ENCODE data around the gene ANKRD33B.

The ANKRD33B gene

DNA sequence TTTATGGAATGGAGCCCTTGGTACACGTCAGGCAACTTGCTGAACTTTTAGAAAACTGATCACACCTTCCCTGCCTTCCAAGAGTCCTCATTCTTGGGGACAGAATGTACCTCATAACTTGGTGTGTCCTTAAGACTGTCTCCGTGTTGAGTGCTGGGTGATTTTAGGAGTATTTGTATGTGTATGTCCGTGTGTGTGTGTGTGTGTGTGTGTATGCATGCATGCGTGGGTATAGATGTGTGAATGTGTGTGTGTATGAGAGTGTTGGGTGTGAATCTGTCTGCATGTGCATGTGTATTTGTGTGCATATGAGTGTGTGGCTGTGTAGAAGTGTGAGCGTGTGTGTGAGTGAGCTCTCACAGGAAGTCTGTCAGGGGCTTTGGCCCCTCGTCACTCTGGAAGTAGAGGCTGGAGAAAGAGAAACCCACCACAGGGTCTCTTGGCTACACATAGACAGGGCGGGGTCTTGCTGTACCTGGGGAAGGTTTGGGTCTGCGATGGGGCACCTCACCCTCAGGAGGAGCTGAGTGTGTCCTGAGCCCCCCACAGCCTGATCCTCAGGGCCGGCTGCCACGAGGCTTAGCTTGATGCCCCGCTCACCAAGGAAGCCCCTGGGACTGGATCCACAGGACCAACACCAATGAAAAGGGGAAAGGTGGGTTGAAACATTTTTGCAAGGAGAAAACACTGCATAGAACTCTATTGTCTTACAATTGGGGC is 33.1 kb upstream of the ANKRD33B start:
- no peak for DNase-seq
- H3K27me3 Mint-ChIP-seq, result peaks cover 25% of the 10 kb centered on the region
- CTCF ChIA-PET, result no interaction called here
- H3K4me1 Mint-ChIP-seq, result peaks cover 2% of the 10 kb centered on the region
- no peak overlapping the region for H3K4me3 Mint-ChIP-seq
- H3K9me3 Mint-ChIP-seq, result no peaks in the 10 kb centered on the region
- H3K36me3 Mint-ChIP-seq, result no peaks in the 10 kb centered on the region
- H3K27ac Mint-ChIP-seq, result no peak overlapping the region

DNA sequence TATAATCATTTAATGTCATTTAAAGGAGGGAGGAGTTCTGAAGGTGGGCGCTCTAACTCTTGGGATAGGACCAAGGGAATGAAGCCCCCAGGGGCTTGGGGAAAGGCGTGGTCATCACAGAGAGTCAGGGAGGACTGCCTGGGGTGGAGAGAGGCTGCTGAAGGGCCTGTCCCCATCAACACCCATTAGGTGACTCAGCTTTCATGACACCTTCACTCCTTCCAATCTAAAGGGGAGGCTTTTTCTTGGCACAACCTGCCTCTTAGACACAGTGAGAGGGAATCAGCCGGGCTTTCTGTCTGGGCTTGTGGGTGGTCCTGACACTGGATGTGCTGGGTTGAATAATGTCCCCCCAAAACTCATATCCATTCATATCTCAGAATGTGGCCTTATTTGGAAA is 31.4 kb upstream of the ANKRD33B start:
- DNase-seq, result no peak
- CTCF ChIA-PET, result no interaction called here
- peaks cover 12% of the 10 kb centered on the region for H3K4me1 Mint-ChIP-seq
- no peaks in the 10 kb centered on the region for H3K36me3 Mint-ChIP-seq
- no peak overlapping the region for H3K4me3 Mint-ChIP-seq
- peaks cover 31% of the 10 kb centered on the region for H3K27me3 Mint-ChIP-seq
- no peaks in the 10 kb centered on the region for H3K9me3 Mint-ChIP-seq
- H3K27ac Mint-ChIP-seq, result no peak overlapping the region

DNA sequence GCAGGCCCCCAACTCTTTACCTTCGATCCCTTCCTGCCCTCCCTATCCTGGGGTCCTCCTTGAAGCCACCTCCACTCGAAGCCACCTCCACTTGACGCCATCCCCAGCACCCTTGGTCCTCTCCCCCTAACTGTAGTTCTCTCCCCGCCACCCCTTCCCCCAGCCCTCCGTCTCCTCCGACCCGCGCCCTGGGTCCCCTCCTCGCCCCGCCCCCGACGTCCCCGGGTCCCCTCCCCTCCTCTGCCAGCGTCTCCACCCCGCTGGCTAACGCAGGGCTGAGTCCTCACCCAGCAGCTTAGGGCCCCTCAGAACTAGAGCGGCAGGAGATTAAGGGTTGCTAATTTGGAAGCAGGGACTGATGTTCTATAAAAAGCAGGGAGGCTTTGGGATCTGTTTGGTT is 30.6 kb upstream of the ANKRD33B start:
- CTCF ChIA-PET, result no interaction called here
- DNase-seq, result no peak

DNA sequence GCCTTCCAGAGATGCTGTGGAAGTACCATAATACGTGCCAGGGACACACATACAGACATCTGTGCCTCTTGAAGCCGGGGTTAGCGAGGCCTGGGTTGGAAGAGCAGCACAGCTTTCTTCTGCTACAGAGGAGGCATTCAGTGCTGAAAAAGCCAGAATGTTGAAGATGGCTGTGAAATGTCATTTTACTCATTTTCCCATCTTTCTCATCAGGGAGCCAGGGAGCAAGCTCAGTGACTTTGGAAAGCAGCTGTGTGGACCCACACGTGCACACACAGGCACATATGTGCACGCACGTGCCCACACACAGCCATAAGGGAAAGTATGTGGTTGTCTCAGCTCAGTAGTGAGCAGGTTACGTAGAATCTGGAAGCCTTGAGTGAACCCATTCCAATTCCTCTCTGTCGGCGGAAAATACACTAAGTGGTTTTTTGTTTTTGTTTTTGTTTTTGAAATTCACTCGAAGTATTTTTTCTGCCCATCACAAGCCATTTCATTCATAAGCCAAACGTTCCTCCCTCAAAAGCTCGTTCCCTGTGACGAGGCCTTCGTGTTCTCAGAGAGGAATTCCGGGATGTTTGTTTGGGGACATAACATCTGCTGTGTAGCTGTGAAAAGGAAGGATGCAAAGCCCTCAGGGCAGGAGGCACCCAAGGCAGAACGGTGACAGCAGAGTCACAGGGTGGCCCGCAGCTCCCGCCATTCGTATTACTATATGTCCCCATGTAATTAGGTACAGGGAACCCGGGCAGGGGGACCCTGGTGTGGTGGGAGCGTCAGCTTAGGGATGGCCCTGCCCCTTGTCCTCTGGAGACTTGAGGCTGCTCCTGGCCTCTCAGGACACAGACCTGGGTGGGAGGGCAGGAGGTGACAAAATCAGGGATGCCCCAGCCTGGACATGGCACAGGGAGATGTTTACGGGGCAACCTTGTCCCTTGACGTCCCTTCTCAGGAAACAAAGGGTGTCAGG is 29.0 kb upstream of the ANKRD33B start:
- Mint-ChIP-seq H3K4me1 (peaks cover 12% of the 10 kb centered on the region), H3K27ac (no peak overlapping the region), H3K36me3 (no peaks in the 10 kb centered on the region), H3K4me3 (no peak overlapping the region), H3K9me3 (no peaks in the 10 kb centered on the region), H3K27me3 (peaks cover 54% of the 10 kb centered on the region)
- no peak for DNase-seq
- CTCF ChIA-PET, result no interaction called here

More for the DNA sequence above, 30.6 kb upstream of the ANKRD33B start:
- Mint-ChIP-seq H3K4me3 (no peak overlapping the region), H3K27me3 (peaks cover 39% of the 10 kb centered on the region), H3K9me3 (no peaks in the 10 kb centered on the region), H3K36me3 (no peaks in the 10 kb centered on the region), H3K27ac (no peak overlapping the region), H3K4me1 (peaks cover 12% of the 10 kb centered on the region)

DNA sequence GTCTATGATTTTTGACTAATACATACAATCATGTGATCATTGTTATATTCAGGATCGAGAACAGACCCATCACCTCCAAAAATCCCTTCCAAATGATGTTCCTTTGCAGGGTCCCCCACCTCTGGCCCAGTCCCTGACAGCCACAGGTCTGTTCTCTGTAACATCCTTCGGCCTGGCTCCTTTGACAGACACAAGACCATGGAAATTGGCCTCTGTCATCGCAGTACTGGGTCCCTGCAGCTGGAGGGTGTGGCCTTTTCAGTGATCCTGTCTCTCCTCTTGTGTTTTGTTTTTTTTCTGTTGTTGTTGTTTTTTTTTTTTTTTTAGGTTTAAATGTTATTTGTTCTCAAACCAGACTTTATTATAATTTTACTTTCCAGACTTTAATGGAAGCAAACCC is 27.4 kb upstream of the ANKRD33B start:
- Mint-ChIP-seq H3K27me3 (peaks cover 54% of the 10 kb centered on the region), H3K4me1 (peaks cover 12% of the 10 kb centered on the region), H3K27ac (no peak overlapping the region), H3K4me3 (no peak overlapping the region), H3K9me3 (no peaks in the 10 kb centered on the region), H3K36me3 (no peaks in the 10 kb centered on the region)
- CTCF ChIA-PET, result no interaction called here
- DNase-seq, result no peak

DNA sequence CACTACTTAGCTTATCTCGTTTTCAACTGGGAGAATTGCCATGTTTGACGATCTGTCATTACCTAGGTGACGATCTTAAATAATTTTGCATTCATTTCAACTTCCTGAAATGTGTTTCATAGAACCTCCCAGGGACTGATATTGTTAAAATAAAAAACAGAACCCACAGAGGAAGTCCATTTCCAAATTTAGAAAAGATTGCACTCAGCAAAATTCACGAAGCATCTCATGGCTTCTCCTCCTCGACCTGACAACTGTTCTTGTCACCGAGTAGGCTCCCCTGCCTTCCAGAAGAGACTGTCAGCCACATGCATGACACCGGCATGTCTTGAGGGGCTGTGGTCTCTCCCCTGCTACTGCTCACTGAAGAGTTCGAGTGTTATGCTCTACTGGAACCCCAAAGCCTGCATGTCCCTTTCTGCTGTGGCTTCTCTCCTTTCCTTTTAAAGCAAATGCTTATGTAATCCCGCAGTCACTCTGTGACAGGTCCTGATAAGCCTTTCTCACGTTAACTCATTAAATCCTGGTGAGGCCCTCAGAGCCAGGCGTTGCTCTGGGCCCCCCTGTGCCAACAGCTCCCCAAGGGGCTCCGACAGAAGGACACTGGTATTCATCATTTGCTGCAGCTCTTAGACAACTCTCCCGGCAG is 26.8 kb upstream of the ANKRD33B start:
- no peak overlapping the region for H3K27ac Mint-ChIP-seq
- peak overlapping the region; percentile 11 for H3K4me3 Mint-ChIP-seq
- DNase-seq, result no peak
- CTCF ChIA-PET, result interaction anchor here (0.9 to 1.2 kb wide), 2 partner anchors 38 to 89 kb away, joined by 3 read pairs; no protein-coding TSS in a partner anchor
- no peaks in the 10 kb centered on the region for H3K9me3 Mint-ChIP-seq
- peaks cover 54% of the 10 kb centered on the region for H3K27me3 Mint-ChIP-seq
- H3K36me3 Mint-ChIP-seq, result no peaks in the 10 kb centered on the region
- peaks cover 12% of the 10 kb centered on the region for H3K4me1 Mint-ChIP-seq

DNA sequence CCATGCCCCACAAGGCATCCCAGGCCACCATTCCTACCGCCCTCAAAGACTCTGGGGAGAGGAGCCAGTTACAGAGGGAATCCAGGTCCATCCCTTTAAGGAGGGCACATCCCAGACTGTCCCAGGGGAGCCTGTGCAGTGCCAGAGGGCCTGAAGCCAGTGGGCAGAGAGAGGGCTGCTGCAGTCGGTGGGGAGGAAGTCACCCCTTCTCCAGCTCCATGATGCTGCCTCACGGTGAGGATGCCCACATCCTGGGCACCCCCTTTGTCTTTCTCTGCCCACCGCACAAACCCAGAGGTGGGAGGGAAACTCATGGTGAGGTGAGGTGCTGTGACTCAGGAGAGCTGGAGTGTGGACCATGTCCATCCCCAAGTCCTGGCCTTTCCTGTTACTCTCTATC is 26.2 kb upstream of the ANKRD33B start:
- DNase-seq, result no peak
- CTCF ChIA-PET, result interaction anchor here (0.9 to 1.2 kb wide), 2 partner anchors 38 to 88 kb away, joined by 3 read pairs; no protein-coding TSS in a partner anchor
- Mint-ChIP-seq H3K4me1 (peaks cover 12% of the 10 kb centered on the region), H3K27ac (no peak overlapping the region), H3K36me3 (no peaks in the 10 kb centered on the region), H3K9me3 (no peaks in the 10 kb centered on the region), H3K27me3 (peaks cover 51% of the 10 kb centered on the region), H3K4me3 (no peak overlapping the region)

DNA sequence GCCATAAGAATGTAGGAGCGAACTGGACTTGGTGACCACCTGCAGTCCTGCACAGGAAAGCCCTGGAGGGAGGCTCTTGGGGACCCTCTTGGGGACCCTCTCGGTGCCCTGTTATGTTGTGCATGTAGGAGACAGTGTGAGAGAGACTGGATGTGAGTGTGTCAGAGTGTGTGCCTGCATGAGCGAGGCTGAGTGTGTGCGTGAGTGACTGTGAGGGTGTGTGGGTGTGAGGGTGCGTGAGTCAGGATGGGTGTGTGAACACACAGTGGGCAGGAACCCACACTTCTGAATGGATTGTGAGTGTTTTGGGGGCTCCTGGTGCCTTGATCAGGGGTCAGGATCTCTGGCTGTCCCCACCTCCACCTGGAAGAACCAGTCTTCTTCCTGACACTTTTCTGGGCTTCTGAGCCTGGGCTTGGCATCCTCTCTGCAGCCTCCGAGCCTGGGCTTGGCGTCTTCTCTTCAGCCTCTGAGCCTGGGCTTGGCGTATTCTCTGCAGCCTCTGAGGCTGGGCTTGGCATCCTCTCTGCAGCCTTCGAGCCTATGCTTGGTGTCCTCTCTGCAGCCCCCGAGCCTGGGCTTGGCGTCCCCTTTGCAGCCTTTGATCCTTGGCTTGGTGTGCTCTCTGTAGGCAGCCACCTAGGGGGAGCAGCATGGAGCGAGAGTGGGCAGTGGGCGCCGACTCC is 25.6 kb upstream of the ANKRD33B start:
- DNase-seq, result no peak
- peaks cover 45% of the 10 kb centered on the region for H3K27me3 Mint-ChIP-seq
- H3K4me3 Mint-ChIP-seq, result no peak overlapping the region
- no peak overlapping the region for H3K27ac Mint-ChIP-seq
- CTCF ChIA-PET, result interaction anchor here (1.2 kb wide), 1 partner anchor 37 kb away, joined by 3 read pairs; no protein-coding TSS in a partner anchor
- H3K4me1 Mint-ChIP-seq, result peaks cover 12% of the 10 kb centered on the region
- H3K9me3 Mint-ChIP-seq, result no peaks in the 10 kb centered on the region
- no peaks in the 10 kb centered on the region for H3K36me3 Mint-ChIP-seq

DNA sequence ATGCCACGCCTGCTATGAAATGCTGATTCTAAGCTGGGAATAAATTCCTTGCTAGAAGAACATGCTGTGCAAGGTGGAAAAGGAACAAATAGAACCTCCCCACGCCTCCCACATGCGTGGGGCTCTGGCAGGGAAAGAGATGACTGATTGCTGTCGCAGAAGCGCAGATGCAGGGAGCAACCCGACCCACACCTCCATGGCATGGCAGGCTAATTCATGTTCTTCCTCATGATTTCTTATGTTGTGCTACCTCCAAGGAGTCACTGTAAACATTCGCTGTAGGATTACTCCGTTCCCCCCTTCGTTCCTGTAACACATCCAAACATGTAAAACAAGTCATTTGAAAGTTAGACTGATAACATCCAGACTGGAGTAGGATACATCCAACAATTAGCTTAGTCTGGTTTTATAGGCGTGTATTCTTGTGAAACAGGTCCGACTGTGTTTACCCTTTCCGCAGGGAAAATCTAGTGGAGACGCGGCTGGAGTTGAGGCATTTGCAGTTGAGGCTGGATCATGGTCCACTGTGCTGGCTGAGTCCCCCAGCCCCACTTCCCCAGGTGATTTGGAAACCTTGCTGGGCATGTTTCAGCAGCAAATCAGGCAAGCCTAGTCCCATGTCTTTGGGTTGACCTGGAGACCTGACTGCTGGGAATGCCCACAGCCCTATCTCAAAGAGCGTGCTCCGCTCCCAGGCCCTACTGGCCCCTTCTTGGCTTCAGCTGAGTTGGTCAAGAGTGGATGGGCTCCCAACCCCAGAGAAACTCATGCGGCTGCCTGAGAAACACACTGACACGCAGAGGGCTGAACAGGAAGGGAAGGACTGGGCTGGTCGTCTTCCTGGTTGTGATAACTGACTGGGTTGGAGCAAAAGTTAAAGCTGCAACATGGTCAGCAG is 24.8 kb upstream of the ANKRD33B start:
- H3K27ac Mint-ChIP-seq, result no peak overlapping the region
- H3K4me1 Mint-ChIP-seq, result peaks cover 12% of the 10 kb centered on the region
- H3K36me3 Mint-ChIP-seq, result no peaks in the 10 kb centered on the region
- no peak overlapping the region for H3K4me3 Mint-ChIP-seq
- no peaks in the 10 kb centered on the region for H3K9me3 Mint-ChIP-seq
- peaks cover 52% of the 10 kb centered on the region for H3K27me3 Mint-ChIP-seq
- CTCF ChIA-PET, result no interaction called here
- no peak for DNase-seq

DNA sequence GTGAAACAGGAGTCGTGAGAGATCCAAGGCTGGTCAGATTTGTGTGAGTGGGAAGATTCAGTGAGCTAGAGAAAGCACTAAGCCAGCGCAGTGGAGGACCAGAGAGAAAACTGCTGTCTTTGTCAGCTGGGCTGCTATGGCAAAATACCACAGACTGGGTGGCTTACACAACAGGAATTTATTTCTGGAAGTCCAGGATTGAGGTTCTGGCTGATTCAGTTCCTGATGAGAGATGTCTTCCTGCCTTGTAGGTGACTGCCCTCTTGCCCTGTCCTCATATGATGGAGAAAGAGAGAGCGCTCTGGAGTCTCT is 24.2 kb upstream of the ANKRD33B start:
- CTCF ChIA-PET, result no interaction called here
- no peak for DNase-seq
- Mint-ChIP-seq H3K4me3 (no peak overlapping the region), H3K27ac (no peak overlapping the region), H3K27me3 (peaks cover 48% of the 10 kb centered on the region), H3K9me3 (no peaks in the 10 kb centered on the region), H3K4me1 (peaks cover 12% of the 10 kb centered on the region), H3K36me3 (no peaks in the 10 kb centered on the region)

DNA sequence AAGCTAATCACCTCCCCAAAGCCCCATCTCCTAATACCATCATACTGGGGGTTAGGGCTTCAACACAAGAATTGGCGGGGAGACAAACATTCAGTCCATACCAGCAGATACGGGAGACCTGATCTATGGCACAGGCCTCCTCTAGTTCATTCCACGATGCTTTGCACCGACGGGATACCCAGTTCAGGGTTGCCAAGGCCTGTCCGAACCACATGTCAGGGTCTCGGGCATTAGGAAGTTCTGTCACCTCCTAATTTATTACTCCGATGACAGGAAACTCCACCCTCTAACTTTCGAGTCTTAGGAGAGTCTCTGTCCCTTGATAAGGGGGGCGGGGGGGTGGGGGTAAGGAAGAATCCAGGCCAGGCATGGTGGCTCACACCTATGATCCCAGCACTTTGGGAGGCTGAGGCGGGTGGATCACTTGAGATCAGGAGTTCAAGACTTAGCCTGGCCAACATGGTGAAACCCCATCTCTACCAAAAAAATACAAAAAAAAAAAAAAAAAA is 23.8 kb upstream of the ANKRD33B start:
- Mint-ChIP-seq H3K27ac (no peak overlapping the region), H3K4me3 (no peak overlapping the region), H3K27me3 (peaks cover 48% of the 10 kb centered on the region), H3K36me3 (no peaks in the 10 kb centered on the region), H3K9me3 (no peaks in the 10 kb centered on the region), H3K4me1 (peaks cover 12% of the 10 kb centered on the region)
- no peak for DNase-seq
- CTCF ChIA-PET, result no interaction called here

DNA sequence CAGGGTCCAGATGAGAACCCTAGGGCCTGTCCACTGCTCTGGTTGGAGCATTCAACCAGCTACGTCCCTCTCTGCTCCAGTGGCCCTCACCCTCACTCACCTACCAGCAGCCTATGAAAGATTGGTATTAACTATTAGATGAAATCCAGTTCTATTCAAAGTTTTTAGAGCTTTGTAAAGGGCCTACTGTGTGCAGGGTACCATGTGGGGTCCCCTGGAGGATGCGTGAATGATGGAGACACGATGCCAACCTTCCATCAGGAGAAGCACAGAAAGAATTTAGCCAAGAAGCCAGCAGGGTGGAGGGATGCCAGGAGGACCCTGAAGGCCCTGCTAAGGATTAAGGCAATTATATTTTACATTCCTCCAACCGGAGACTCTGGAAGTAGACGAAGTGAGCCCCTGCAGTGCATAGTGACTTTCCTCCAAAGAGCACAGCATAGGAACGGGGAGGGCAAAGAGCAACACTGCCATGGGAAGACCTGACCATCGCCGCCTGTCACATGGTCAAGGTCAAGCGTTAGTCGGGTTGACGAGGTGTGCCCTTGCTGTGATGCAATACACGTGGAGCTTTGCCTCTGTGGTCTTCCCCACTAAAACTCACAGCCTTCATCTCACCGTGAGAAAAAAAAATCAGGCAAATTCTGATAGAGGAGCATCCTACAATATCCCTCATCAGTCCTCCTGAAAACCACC is 22.8 kb upstream of the ANKRD33B start:
- CTCF ChIA-PET, result interaction anchor here (0.9 kb wide), 1 partner anchor 12 kb away, joined by 3 read pairs; no protein-coding TSS in a partner anchor
- H3K36me3 Mint-ChIP-seq, result no peaks in the 10 kb centered on the region
- H3K27me3 Mint-ChIP-seq, result peaks cover 48% of the 10 kb centered on the region
- H3K9me3 Mint-ChIP-seq, result no peaks in the 10 kb centered on the region
- H3K4me1 Mint-ChIP-seq, result peaks cover 12% of the 10 kb centered on the region
- H3K27ac Mint-ChIP-seq, result no peak overlapping the region
- H3K4me3 Mint-ChIP-seq, result no peak overlapping the region
- no peak for DNase-seq

All from activated naive CD4-positive, alpha-beta T cell treated with anti-CD3 and anti-CD28 coated beads, Interleukin-2, amount 10 ng/mL, durations not matched to agents 7 days and 5 days (primary cell).